Measurements from ENCODE around the gene ZNF611. TPM values are rescaled to one million over a fixed set of nuclear protein-coding genes. Genes with fewer than 3 reads are reported as not detected.
A peak's percentile ranks its signal among the peaks of the same experiment; 100 is the strongest.
"Not testable (repeated sequence)": the region's sequence is repeated elsewhere in the genome, so short reads cannot be mapped to it uniquely, and the experiment has no call there.

ZNF611 gene
- total RNA-seq, 1 donor from 2014 or later: 47.3 TPM

DNA sequence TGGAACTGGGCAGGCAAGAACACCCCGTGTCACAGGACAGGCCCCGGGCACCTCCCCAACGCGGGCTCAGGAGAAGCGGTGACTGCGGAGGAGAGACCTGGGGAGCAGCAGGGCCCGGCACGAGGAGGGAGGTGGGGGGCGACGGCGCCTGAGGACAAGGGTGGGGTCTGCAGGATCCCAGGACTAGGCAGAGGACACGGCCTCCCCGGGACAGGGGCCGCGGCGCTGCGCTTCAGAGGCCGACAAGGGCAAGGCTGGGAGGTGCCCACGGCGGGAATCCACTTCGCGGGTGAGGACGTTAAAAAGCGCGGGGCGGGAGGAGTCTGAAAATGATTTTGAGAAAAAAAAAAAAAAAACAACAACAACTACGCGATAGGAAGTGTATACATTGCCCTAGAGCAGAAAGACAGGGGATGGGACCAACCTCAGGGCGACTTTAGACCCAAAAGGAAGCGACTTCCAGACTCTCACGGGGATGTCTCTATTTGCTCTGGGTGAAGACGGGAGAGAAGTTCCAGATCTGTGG lies 44.9 kb downstream of the ZNF611 start:
- peak overlapping the region; percentile 92 for H3K27ac Mint-ChIP-seq
- H3K4me1 Mint-ChIP-seq (ENCODE audit: low read depth): peaks cover 35% of the 10 kb centered on the region
- TF ChIP-seq, protein P1, sequence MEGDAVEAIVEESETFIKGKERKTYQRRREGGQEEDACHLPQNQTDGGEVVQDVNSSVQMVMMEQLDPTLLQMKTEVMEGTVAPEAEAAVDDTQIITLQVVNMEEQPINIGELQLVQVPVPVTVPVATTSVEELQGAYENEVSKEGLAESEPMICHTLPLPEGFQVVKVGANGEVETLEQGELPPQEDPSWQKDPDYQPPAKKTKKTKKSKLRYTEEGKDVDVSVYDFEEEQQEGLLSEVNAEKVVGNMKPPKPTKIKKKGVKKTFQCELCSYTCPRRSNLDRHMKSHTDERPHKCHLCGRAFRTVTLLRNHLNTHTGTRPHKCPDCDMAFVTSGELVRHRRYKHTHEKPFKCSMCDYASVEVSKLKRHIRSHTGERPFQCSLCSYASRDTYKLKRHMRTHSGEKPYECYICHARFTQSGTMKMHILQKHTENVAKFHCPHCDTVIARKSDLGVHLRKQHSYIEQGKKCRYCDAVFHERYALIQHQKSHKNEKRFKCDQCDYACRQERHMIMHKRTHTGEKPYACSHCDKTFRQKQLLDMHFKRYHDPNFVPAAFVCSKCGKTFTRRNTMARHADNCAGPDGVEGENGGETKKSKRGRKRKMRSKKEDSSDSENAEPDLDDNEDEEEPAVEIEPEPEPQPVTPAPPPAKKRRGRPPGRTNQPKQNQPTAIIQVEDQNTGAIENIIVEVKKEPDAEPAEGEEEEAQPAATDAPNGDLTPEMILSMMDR (IDR thresholded peaks at IDR 0.05; ENCODE audit: unreplicated experiment): no peak
- H3K27me3 Mint-ChIP-seq: no peaks in the 10 kb centered on the region
- peaks cover 5% of the 10 kb centered on the region for H3K36me3 Mint-ChIP-seq (ENCODE audit: insufficient read depth)
- DNase-seq (ENCODE audit: low spot score, unreplicated experiment): peak; percentile 30
- H3K4me3 Mint-ChIP-seq (ENCODE audit: low read depth): peak overlapping the region; percentile 95
- no peaks in the 10 kb centered on the region for H3K9me3 Mint-ChIP-seq (ENCODE audit: low read depth)

DNA sequence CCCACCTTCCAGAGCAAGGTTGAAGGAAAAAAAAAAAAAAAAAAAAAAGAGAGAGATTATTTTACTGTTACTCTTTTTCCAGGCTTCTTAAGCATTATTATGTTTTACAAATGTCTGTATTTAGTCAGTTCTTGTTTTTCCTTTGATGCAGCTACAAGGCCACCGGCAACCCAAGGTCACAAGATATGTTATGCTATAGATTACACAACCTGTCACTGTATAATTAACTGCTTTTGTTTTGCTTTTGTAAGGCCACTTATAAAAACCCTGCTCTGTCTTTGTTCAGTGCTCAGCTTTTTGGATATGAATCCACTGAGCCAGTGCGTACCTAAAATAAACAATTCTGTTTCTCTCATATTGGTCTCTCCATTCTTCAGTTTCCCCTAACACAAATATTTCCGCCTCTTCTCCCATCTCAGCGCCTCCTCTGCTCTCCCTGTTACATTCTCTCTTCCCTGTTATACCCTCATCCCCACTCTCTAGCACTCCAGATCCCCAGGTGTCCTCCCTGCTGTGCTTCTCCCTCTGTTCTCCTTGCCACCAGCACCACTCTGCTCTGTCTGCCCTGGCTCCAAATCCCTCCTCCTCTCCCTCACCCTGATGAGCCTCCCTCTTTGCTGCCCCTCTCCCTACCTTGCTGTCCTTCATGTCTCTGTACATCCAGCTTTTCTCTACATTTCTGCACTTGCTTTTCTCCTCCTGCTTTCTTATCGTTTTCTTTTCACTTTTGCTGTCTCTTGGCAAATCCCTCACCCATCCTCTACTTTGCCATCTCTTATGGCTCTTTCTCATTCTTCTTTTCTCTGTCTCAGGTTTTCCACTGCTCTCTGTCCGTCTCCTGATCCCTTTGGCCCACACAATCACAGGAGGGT lies 45.7 kb downstream of the ZNF611 start:
- Mint-ChIP-seq H3K4me3 (ENCODE audit: low read depth) (peak overlapping the region; percentile 95), H3K4me1 (ENCODE audit: low read depth) (peaks cover 36% of the 10 kb centered on the region), H3K27ac (peak overlapping the region; percentile 92)
- not testable (repeated sequence) for H3K9me3 Mint-ChIP-seq (ENCODE audit: low read depth); DNase-seq (ENCODE audit: low spot score, unreplicated experiment); H3K36me3 Mint-ChIP-seq (ENCODE audit: insufficient read depth); H3K27me3 Mint-ChIP-seq

DNA sequence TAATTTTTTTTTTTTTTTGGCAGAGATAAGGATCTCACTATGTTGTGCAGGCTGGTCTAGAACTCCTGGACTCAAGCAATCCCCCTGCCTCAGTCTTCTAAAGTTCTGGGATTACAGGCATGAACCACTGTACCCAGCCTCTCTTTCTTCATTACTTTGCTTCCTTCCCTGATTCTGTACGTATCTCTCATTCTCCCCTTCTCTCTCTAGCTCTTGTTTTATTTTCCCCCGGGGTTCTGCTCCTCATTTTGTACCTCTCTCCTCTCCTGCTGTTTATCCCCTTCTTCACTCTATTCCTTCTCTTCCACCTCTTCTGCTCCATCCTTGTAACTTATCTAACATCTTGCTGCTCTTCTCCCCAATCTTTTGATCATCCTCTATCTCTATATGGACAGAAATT lies 46.5 kb downstream of the ZNF611 start:
- H3K4me3 Mint-ChIP-seq (ENCODE audit: low read depth): peak overlapping the region; percentile 95
- H3K9me3 Mint-ChIP-seq (ENCODE audit: low read depth): no peaks in the 10 kb centered on the region
- no peaks in the 10 kb centered on the region for H3K27me3 Mint-ChIP-seq
- peaks cover 5% of the 10 kb centered on the region for H3K36me3 Mint-ChIP-seq (ENCODE audit: insufficient read depth)
- DNase-seq (ENCODE audit: low spot score, unreplicated experiment): no peak
- H3K4me1 Mint-ChIP-seq (ENCODE audit: low read depth): peaks cover 36% of the 10 kb centered on the region
- H3K27ac Mint-ChIP-seq: no peak overlapping the region
- TF ChIP-seq, protein P1 (IDR thresholded peaks at IDR 0.05; ENCODE audit: unreplicated experiment): no peak

DNA sequence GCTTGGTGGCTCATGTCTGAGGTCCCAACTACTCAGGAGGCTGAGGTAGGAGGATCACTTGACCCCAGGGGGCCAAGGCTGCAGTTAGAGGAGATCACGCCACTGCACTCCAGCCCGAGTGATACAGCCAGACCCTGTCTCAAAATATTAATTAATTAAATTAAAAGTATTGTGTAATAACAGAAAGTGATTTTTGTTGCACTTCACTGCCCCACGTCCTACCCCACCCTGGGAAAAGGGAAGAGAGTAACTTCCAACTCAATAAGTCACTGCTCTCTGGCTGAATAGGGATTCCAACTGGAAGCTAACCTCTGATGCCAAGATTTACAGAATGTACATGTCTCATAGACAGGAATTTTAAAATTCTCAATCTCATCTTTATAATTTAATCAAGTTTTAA lies 47.2 kb downstream of the ZNF611 start:
- Mint-ChIP-seq H3K4me1 (ENCODE audit: low read depth) (peaks cover 35% of the 10 kb centered on the region), H3K36me3 (ENCODE audit: insufficient read depth) (peaks cover 5% of the 10 kb centered on the region), H3K4me3 (ENCODE audit: low read depth) (no peak overlapping the region), H3K27ac (no peak overlapping the region), H3K9me3 (ENCODE audit: low read depth) (no peaks in the 10 kb centered on the region), H3K27me3 (no peaks in the 10 kb centered on the region)
- no peak for DNase-seq (ENCODE audit: low spot score, unreplicated experiment)
- TF ChIP-seq, protein P1 (IDR thresholded peaks at IDR 0.05; ENCODE audit: unreplicated experiment): no peak

DNA sequence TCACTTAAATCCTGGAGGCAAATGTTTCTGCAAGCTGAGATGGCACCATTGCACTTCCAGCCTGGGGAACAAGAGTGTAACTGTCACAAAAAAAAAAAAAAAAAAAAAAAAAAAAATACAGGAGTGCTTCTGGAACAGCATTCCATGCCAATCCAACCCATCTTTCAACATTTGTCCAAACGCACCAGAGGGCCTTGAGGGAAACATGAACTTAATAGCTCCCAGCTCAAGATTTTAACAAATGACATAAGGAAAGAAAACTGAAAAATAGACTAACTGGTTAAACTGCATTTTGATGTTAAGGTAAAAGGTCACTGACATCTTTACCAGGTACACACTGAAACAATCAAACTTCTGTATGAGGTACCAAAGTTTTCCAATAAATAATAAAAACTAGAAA lies 49.0 kb downstream of the ZNF611 start:
- Mint-ChIP-seq H3K27me3 (no peaks in the 10 kb centered on the region), H3K27ac (no peak overlapping the region), H3K9me3 (ENCODE audit: low read depth) (no peaks in the 10 kb centered on the region), H3K4me1 (ENCODE audit: low read depth) (peaks cover 32% of the 10 kb centered on the region), H3K36me3 (ENCODE audit: insufficient read depth) (peaks cover 5% of the 10 kb centered on the region), H3K4me3 (ENCODE audit: low read depth) (no peak overlapping the region)
- TF ChIP-seq, protein P1 (IDR thresholded peaks at IDR 0.05; ENCODE audit: unreplicated experiment): no peak
- DNase-seq (ENCODE audit: low spot score, unreplicated experiment): no peak

DNA sequence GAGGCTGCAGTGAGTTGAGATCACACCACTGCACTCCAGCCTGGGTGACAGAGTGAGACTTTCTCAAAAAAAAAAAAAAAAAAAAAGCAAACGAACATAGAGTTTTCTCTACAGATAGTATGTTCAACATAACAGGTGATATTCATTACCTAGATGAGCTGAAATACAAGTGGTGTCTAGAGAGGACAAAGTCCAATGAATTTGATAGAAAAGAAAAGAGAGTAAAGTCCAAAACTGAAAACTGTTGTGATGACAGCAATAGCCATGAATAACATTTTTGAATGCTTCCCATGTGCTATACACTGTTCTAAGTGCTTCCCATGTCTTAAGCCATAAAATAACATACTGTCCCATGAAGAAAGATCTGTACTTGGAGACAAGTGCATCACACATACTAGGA lies 53.6 kb downstream of the ZNF611 start:
- not testable (repeated sequence) for H3K9me3 Mint-ChIP-seq (ENCODE audit: low read depth); H3K4me3 Mint-ChIP-seq (ENCODE audit: low read depth); DNase-seq (ENCODE audit: low spot score, unreplicated experiment); H3K27me3 Mint-ChIP-seq; H3K27ac Mint-ChIP-seq; H3K36me3 Mint-ChIP-seq (ENCODE audit: insufficient read depth)
- H3K4me1 Mint-ChIP-seq (ENCODE audit: low read depth): peaks cover 11% of the 10 kb centered on the region
